HuH-7 (cell line): ENCODE data around the gene ATP11A.

Source experiments
- DNase-seq: peaks from one replicate; pipeline ENCODE4 v3.0.0; 2011; ENCODE audit warnings: low spot score

The ATP11A gene

GRCh38 chr13:112743451-112744167, 53.8 kb downstream of the ATP11A start:
- no peak for DNase-seq

GRCh38 chr13:112744168-112745021, 54.6 kb downstream of the ATP11A start:
- DNase-seq, result no peak

GRCh38 chr13:112746044-112746443, 56.2 kb downstream of the ATP11A start:
- no peak for DNase-seq

- no peak for DNase-seq
Measured at GRCh38 chr13:112747256-112747655, 57.4 kb downstream of the ATP11A start.

DNA sequence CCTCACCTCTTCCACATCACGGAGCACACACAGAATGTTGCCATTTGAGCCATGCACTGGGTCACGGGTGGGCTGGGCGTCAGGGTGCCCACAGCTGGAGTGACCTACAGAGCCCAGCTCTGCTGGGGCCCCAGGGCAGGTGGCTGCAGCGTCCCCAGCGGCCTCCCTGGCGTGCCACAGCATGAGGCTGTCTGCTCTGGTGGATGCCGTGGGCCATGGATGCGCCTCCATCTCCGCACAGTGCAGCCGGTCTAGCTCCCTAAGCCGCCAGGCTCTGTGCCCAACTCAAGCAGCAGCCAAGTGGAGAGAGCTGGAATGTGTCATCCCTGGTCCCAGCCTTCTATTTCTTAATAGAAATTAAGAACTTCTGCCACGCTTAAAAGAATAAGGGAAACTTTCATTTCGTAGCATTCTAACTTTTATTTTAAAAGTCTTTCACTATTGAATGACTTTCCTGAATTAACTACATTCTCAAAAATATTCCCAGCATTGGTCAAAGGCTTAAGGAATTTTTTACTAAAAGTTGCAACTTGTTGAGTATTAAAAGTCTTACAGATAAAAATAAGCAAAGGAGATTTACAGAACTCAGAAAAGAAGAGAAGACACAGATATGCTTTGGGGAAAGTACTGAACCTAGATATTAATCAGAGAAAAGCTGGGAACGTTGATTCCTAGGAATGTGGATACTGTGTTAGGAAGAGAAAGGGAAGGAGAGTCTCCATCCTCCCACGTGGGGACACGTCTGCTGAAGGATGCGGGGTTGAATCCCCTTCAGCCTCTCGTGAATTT, 59.3 kb downstream of the ATP11A start:
- DNase-seq, result no peak

DNA sequence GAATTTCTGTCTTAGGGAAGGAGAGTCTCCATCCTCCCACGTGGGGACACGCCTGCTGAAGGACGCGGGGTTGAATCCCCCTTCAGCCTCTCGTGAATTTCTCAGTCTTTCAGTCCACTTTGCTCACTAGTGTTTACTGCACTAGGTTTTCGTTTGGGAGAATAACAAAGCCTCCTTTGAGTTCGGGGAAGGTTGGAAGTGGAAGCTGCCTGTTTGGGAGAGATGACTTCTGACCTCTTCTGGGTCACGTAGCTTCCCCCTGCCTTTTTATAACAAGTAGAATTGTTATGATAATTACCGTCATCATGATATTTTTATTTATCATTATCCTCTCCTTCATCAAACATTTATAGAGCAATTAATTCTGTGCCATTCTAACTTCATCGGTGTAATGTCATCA, 60.7 kb downstream of the ATP11A start:
- no peak for DNase-seq

DNA sequence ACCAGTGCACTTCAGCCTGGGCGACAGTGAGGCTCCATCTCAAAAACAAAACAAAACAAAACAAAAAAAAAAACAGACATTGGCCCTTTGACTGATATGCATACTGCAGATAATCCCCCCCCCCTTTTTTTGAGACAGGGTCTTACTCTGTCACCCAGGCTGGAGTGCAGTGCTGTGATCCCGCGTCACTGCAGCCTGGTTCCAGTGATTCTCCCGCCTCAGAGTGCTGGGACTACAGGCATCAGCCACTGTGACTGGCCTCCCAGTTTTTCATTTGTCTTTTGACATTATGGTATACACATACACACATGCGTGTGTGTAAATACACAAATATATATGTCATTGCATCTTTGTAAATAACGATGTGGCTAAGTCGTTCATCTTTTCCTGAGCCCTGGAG, 61.8 kb downstream of the ATP11A start:
- no peak for DNase-seq

DNA sequence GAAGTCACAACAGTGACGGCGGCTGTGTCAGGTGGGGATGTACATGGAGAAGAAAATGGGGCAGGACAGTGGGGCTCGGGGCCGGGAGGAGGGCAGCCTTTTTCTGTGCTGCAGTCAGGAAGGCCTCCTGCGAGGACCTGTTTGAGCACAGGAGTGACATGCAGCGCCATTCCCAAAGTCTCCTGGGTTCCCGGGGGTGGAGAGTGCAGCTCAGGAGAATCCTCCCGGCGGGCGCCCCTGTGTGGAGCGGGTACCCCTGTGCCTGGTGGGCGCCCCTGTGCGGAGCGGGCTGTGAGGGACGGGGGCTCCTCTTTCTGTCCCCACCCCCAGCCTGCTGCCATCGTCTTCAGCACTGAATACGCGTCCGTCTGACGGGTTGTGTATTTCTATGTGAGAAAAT, 62.4 kb downstream of the ATP11A start:
- DNase-seq, result no peak

DNA sequence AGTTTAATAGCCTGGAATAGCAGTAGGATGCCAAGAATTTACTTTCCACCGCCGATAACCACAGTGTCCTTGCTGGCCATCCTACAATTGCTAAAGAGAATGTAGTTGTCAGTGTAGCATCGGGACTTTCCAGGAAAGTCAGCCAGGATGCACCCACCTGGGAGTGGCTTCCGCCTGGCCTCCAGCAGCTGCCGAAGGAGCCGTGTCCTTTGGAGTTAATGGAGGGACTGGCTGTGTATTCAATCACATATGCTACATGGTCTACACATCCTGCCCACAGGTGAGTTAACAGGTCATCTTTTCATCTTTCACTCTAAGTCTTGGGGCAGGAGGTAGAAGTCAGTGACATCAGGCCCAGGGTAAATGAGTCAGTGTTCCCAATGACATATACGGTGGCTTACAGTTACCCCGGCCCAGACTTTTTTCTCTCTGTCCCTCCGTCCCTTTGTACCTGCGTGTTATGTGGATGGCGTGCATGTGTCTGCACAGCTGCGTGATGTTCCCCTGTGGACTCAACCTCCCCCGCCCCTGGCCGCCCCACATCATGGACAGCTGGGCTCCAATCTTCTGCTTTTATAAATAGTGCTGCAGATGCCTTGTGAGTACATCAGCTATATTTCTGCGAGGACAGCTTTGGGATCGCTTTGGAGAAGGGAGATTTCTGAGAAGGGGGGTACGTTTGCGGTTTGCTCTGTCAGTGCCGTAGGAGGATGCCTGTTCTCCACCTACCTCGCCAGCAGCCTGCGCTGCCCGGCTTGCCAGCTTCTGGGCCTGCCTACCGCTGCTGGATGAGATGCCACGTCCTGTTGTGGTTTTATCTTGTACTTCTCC, 63.1 kb downstream of the ATP11A start:
- DNase-seq, result no peak

DNA sequence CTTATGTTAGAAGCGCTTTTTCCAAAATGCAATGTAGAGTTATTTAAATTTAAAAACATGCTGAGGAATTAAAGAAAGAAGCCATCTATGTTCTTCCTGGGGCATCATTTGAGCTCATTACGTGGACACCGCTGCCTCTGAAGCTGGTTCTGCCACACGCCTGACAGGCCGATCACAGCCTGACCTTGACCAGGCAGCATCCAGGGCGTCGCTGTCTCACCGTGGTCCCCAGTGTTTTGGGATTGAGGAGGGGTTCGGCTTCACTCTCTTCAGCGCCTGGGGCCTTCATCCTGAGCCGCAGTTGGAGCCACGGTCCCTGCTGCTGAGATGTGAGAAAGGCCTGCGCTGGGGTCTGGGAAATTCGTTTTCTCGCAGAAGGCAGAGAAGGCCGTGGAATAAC, 64.0 kb downstream of the ATP11A start:
- no peak for DNase-seq

DNA sequence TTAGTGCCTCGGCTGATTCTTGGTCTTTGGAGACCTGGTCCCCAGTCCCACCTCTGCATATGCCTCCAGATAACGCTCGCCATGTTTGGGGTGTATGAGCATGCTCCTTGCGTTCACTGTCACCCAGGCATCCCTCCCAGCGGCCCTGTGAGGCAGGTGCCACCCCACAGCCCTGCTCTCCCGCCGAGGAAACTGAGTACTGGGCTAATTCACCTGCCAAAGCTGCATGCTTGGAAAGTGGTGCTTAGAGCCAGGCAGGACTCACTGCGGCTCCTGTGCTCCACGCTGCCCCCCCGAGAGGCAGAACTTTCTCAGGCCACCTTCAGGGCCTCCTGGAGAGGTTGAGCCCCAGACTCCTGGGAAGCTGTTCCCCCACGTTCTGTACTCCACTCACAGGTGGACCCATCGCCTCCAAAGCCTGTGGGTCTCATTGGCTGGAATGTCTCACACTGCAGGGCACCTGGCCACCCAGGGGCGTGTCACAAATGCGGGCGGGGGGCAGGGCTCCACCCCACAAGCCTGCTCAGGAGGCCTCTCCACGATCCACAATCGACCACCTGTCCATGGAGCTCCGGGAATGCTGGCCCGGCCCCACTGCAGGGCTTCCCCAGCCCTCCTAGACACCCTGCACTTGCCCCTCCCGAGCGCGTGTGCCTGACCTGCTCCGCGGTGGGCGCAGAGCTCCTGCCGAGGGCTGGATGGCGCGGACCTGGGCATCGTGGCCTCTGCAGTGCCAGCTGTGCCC, 64.6 kb downstream of the ATP11A start:
- DNase-seq, result no peak

DNA sequence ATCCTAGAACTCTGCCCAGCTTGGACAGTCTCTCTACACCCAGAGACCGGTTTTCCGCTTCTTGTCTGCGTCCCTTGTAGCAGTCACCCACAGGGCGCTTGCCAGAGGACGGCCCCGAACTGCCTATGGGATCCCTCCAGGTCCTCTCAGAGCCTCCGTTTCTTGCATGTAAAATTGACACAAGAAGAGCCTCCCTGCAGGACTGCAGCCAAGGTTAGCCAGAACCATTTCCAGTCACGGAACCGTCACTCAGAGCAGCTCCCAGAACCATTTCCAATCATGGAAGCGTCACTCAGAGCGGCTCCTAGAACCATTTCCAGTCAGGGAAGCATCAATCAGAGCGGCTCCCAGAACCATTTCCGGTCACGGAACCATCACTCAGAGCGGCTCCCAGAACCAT, 65.5 kb downstream of the ATP11A start:
- no peak for DNase-seq

- DNase-seq, result no peak
Measured at GRCh38 chr13:112756081-112756480, 66.2 kb downstream of the ATP11A start.

DNA sequence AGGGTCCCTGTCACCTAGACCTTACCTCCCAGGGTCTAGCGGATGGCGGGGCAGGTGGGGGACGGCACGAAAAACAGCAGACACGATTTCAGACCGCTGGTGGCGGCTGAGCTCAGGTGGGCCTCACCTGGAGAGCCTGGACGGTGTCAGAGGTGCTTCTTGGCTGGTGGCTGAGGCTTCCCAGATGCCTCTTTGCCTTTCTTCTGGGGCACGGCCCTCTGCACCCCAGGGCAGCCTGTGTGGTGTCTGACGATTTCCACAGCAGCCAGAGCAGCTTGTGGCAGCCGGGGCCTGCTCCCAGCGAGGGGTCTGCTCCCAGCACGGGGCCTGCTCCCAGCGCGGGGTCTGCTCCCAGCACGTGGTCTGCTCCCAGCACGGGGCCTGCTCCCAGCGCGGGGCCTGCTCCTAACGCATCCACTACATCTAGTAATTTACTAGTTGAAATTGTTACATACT, 66.7 kb downstream of the ATP11A start:
- DNase-seq, result no peak

DNA sequence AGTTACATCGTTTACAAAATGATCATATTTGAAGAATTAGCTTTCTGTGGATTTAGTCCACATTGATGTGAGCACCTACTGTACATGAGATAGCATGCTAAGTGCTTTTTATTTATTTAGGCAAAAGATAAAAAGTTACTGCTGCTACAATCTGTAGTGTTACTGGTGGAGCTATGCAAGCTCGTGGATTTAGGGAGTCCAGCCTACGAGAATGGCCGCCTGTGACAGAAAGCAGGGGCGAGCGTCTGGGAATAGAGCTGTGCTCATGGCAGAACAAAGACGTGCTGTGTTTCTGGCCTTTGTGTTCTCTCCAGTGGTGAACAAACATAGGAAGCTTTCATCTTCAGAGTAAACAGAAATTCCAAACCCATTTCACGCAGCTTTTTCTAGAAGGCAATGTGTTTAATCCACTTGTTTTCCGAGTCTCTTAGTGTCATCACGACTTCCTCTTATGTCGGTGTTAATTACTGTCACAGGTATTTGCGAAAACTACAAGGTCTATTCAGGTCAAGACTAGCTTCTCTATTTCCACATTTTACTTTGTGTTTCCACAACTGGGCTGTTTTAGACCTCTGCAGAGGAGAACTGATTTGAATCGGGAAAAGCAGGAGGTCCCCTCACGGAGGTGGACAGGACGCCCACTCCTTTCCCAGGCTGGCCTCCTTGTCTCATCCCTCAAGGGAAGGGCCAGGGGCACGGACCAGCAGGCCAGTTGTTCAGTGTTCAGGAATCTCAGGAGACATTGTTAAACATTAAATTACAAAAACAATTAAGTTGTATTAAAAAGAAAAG, 67.3 kb downstream of the ATP11A start:
- DNase-seq, result peak; percentile 86

DNA sequence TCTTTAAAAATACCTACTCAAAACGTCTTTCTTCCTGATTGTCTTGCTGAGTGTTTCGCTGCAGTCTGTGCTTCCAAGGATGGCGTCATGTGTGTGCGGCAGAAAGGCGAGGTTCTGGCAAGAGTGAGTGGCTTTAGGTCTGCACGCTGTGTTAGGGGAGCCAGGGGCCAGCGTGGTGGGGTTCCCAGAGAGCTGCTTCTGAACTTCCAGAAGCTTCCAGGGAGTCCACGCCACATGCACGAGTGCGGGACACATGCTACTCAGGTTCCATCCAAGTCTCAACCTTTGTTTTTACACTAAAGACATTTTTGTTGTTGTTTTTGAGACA, 67.9 kb downstream of the ATP11A start:
- DNase-seq, result no peak

- DNase-seq, result no peak
Measured at GRCh38 chr13:112759053-112759452, 69.2 kb downstream of the ATP11A start.

DNA sequence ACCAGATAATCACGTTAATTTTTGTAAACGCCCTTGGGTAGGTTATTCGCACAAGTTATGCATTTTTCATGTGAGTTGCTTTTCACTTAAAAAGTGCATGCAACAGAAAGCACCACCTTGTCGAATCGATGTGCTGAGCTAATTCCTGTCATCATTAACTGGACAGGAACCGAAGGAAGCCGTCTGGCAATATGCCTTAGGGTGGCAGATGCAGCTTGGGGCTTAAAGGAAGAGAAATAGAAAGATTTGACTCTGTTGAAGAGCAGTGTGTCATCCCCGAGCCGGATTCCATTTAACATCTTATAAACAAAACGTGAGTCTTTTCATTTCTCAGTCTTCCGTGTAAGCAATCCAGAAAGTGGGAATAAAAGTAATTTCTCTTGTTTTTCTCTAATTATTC, 70.0 kb downstream of the ATP11A start:
- DNase-seq, result no peak

DNA sequence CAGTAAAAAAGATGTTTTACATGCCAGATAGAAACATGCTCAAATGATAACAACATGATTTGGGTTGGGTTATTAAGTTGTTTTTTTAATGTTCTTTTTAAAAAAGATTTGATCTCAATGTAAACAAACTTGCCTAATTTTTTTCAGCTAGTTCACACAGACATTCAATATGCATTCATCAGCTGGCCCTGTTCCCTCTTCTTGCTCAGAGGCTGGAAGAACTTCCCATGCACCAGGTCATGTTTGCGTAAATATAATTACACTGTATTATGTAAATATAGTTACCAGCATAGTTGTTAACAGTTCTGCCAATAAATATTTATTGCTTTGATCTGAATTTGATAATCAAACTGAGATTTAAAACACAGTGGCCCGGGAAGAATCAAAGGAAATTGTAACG, 70.6 kb downstream of the ATP11A start:
- DNase-seq, result no peak

DNA sequence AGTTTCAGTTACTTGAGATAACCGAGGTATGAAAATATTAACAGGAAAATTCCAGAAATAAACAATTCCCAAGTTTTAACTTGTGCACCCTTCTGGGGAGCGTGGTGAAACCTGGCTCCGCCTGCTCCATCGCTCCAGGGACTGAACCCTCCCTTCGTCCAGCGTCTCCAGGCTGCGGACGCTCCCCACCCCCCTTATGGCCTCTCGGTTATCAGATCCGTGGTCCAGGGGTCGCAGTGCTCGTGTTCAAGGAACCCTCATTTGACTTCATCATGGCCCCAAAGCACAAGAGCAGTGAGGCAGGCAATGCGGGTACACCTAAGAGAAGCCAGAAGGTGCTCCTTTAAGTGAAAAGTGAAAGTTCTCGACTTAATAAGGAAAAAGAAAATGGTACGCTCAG, 71.1 kb downstream of the ATP11A start:
- DNase-seq, result no peak
